Measurements from ENCODE around the gene MAP3K20.
"Not testable (repeated sequence)": the region's sequence is repeated elsewhere in the genome, so short reads cannot be mapped to it uniquely, and the experiment has no call there.

The MAP3K20 gene

GRCh38 chr2:173281898-173282297 lies 206.3 kb downstream of the MAP3K20 start:
- not testable (repeated sequence) for DNase-seq (ENCODE audit: low spot score)

GRCh38 chr2:173282795-173283545 lies 207.3 kb downstream of the MAP3K20 start:
- DNase-seq (ENCODE audit: low spot score), result no peak

GRCh38 chr2:173286153-173286809 lies 210.6 kb downstream of the MAP3K20 start:
- DNase-seq (ENCODE audit: low spot score), result no peak

- DNase-seq (ENCODE audit: low spot score), result no peak
These were observed 211.9 kb downstream of the MAP3K20 start for GRCh38 chr2:173287594-173287993.

GRCh38 chr2:173288561-173288960 lies 212.9 kb downstream of the MAP3K20 start:
- DNase-seq (ENCODE audit: low spot score), result no peak

GRCh38 chr2:173290046-173290445 lies 214.4 kb downstream of the MAP3K20 start:
- DNase-seq (ENCODE audit: low spot score), result no peak

- no peak for DNase-seq (ENCODE audit: low spot score)
These were observed 214.9 kb downstream of the MAP3K20 start for GRCh38 chr2:173290518-173290917.

GRCh38 chr2:173291412-173291811 lies 215.8 kb downstream of the MAP3K20 start:
- DNase-seq (ENCODE audit: low spot score), result no peak

- DNase-seq (ENCODE audit: low spot score), result no peak
These were observed 220.6 kb downstream of the MAP3K20 start for GRCh38 chr2:173296235-173296634.

- no peak for DNase-seq (ENCODE audit: low spot score)
These were observed 223.0 kb downstream of the MAP3K20 start for GRCh38 chr2:173298536-173299097.

GRCh38 chr2:173299764-173300163 lies 224.1 kb downstream of the MAP3K20 start:
- no peak for DNase-seq (ENCODE audit: low spot score)

GRCh38 chr2:173300458-173300857 lies 224.8 kb downstream of the MAP3K20 start:
- DNase-seq (ENCODE audit: low spot score), result no peak

- DNase-seq (ENCODE audit: low spot score), result not testable (repeated sequence)
These were observed 225.9 kb downstream of the MAP3K20 start for GRCh38 chr2:173301549-173301948.

GRCh38 chr2:173305303-173305702 lies 229.7 kb downstream of the MAP3K20 start:
- DNase-seq (ENCODE audit: low spot score), result no peak

GRCh38 chr2:173307293-173307692 lies 231.6 kb downstream of the MAP3K20 start:
- DNase-seq (ENCODE audit: low spot score), result no peak

- not testable (repeated sequence) for DNase-seq (ENCODE audit: low spot score)
These were observed 233.7 kb downstream of the MAP3K20 start for GRCh38 chr2:173309370-173309769.

GRCh38 chr2:173311844-173312606 lies 236.4 kb downstream of the MAP3K20 start:
- no peak for DNase-seq (ENCODE audit: low spot score)
